NCI-H1417 (cell line): ENCODE results near the gene ABLIM1.

ENCODE experiments used
- DNase-seq, 3 experiments: peaks; one replicate each; lab custom pipeline; 2025; lab: John Stamatoyannopoulos, UW

ABLIM1 gene

GRCh38 chr10:114489521-114490310 lies 168.4 kb downstream of the ABLIM1 start:
- DNase-seq = no peak

GRCh38 chr10:114487815-114488536 lies 170.1 kb downstream of the ABLIM1 start:
- no peak for DNase-seq

- peak in 1 of 3 experiments; percentile 12 for DNase-seq
Observed at GRCh38 chr10:114486938-114487814, 170.9 kb downstream of the ABLIM1 start.

GRCh38 chr10:114485696-114486400 lies 172.2 kb downstream of the ABLIM1 start:
- no peak for DNase-seq

GRCh38 chr10:114483575-114483974 lies 174.5 kb downstream of the ABLIM1 start:
- DNase-seq = no peak

GRCh38 chr10:114482480-114483304 lies 175.4 kb downstream of the ABLIM1 start:
- no peak for DNase-seq

- DNase-seq = no peak
Observed at GRCh38 chr10:114481055-114481454, 177.0 kb downstream of the ABLIM1 start.

GRCh38 chr10:114479836-114480235 lies 178.2 kb downstream of the ABLIM1 start:
- no peak for DNase-seq

GRCh38 chr10:114479307-114479706 lies 178.8 kb downstream of the ABLIM1 start:
- DNase-seq = no peak

- no peak for DNase-seq
Observed at GRCh38 chr10:114478281-114478680, 179.8 kb downstream of the ABLIM1 start.

GRCh38 chr10:114477285-114477684 lies 180.8 kb downstream of the ABLIM1 start:
- no peak for DNase-seq

- DNase-seq = no peak
Observed at GRCh38 chr10:114474989-114475388, 183.1 kb downstream of the ABLIM1 start.

- no peak for DNase-seq
Observed at GRCh38 chr10:114473776-114474175, 184.3 kb downstream of the ABLIM1 start.

GRCh38 chr10:114472877-114473253 lies 185.2 kb downstream of the ABLIM1 start:
- peak in 1 of 3 experiments; percentile 49 for DNase-seq

- DNase-seq = peak in 2 of 3 experiments; percentile 4 to 38
Observed at GRCh38 chr10:114471906-114472876, 185.9 kb downstream of the ABLIM1 start.

- DNase-seq = peak; percentile 24 to 69 (median 64)
Observed at GRCh38 chr10:114470956-114471905, 186.8 kb downstream of the ABLIM1 start.

GRCh38 chr10:114470361-114470760 lies 187.7 kb downstream of the ABLIM1 start:
- no peak for DNase-seq

GRCh38 chr10:114458955-114459354 lies 199.1 kb downstream of the ABLIM1 start:
- peak; percentile 0 to 19 (median 3) for DNase-seq
